GM21737 (cell line): Measurements from ENCODE around the gene C10orf95.
"Not testable (repeated sequence)": the region's sequence is repeated elsewhere in the genome, so short reads cannot be mapped to it uniquely, and the experiment has no call there.

Source experiments
- ATAC-seq: cut with Tn5 transposase; IDR thresholded peaks from one replicate; pipeline ENCODE4 v1.9.1; 2021; ENCODE audit warnings: mild to moderate bottlenecking, moderate library complexity; ENCODE audit not compliant: unreplicated experiment

C10orf95 gene, protein sequence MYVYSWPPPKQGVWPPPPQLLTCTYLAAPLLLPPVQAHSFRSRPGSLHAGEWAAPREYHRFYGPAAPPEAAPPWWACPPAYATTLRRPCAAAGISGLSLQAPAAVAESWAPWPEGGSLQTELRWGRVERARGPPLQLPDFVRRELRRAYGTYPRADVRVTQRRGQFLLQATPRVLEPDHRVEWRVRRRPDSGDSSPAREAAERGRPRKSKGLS

DNA sequence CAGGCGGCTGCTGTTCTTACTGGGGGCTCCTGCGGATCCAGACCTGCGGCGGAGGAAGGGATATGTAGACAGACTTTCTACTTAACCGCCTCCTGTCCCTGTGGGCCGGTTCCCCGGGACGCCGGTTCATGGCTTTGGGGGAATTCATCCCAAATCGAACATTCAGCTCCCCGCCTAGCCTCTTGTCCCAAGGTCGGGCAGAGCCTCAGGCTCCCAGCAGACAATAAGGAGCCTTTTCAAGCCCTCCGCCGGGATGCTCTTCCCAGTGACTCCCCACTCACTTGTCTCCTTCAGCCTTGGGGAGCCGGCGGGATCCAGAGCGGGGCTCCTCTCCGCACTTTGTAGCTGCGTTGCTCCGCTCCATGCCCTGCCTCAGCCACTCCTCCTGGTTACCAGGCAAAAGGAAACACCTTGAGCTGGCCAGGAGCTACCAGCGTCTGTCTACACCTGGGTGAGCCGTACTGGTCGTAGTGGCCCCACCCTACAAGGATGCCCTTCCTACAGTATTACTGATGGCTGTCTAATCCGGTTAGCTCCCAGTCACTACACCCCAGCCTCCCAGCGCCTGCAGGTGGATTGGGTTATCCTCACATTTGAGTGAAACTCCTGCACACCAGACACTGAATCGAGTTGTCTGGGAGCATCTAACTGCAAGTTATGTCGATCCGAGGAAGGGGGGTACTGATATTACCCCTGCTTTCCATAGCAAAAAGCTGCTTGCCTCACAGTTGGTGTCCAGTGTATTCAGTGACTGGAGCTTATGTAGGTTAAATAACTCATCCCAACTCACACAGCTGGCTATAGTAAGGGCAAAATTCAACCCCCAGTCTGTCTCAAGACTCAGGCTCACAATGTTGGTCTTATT lies at the start of gene C10orf95:
Gene C10orf95 (minus strand): TSS at position 439 of the 865 bp plus-strand sequence. CDS start 450 bp downstream, outside the sequence.
- ATAC-seq, result no peak

GRCh38 chr10:102500686-102501085 lies 49.3 kb upstream of the C10orf95 start:
- ATAC-seq, result not testable (repeated sequence)

GRCh38 chr10:102499356-102499755 lies 48.0 kb upstream of the C10orf95 start:
- ATAC-seq, result no peak

DNA sequence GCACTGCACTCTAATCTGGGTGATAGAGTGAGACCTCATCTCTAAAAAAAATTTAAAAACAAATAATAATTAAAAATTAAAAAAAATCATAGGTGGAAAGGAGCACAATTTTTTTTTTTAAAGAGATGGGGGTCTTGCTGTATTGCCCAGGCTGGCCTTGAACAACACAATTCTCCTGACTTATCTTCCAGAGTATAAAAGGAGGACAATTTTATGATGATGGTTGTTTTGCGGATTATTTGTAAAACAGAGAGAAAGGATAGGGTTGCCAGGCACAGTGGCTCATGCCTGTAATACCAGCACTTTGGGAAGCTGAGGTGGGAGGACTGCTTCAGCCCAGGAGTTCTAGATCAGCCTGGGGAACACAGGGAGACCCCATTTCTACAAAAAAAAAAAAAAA lies 46.2 kb upstream of the C10orf95 start:
- ATAC-seq, result no peak

DNA sequence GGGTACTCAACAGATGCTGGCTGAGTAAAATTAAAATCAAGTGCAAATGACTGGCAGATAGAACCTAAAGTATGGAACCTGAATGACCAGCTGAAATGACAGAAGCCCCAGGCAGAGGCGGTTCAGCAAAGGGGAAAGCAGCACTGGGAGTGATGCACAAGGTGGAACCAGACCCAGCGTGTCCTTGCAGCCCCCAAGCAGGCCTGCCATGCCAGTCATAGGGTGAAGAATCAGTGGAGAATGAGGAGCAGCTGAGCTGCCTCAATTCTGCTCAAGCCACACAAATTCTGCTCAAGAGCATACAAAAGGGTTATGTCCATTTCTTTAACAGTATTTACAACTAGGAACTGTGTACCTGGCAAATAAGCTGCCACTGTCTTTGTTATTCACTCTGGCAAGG lies 42.4 kb upstream of the C10orf95 start:
- ATAC-seq, result no peak

DNA sequence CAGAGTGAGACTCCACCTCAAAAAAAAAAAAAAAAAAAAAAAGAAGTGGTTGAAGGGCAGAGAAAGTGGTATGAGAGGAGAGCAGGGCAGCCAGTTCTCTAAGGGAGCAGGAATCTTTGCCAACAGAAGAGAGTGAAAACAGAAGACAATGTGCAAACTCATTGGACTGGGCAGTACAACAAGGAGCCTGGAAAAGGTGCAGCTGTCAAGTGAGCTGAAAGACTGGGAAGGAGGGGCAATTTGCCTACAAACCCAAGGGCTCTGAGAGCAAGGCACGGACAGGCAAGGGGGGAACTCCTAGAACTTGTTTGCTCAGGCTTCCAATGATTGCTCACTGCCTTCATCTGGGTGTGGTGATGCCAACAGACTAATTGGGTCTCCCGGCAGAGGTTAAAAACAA lies 41.6 kb upstream of the C10orf95 start:
- ATAC-seq, result no peak

DNA sequence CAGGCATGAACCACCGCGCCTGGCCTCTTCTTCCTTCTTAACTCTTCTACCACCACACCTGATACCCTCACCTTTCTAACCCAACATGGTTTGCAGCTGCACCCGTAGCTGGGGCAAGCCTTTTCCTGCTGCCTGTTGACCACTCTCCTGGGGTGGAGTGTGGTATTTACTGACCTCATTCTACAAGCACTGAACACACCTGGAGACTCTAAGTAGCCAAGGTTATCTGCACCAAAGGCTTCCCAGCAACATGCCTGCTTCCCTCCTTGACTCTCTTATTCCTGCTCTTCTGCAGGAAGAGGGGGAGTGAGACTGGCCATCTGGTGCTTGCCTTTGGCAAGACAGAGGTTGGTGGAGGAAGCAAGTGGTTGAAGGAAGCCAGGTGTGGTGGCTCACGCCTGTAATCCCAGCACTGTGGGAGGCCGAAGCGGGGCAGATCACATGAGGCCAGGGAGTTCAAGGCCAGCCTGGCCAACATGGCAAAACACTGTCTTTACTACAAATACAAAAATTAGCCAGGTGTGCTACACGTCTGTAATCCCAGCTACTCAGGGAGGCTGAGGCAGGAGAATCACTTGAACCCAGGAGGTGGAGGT lies 41.1 kb upstream of the C10orf95 start:
- no peak for ATAC-seq

- ATAC-seq, result no peak
These were observed 39.8 kb upstream of the C10orf95 start for GRCh38 chr10:102491136-102491535.

- ATAC-seq, result no peak
These were observed 33.9 kb upstream of the C10orf95 start for GRCh38 chr10:102485093-102485784.

DNA sequence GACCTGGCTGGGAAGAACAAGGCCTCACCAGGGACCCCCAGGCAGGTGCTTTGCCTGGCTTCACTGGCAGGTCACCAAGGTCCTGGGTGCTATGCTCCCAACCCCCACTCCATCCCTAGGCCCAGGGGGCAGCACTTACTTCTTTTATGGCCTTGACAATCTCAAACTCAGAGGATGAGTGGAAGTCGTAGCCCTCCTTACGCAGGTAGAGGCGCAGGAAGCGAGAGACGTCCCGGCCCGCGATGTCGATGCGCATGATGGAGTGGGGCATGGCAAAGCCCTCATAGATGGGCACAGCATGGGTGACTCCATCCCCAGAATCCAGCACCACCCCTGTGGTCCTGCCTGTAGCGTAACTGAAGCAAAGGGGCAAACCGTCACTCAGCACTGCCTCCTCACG lies 32.7 kb upstream of the C10orf95 start:
- no peak for ATAC-seq

GRCh38 chr10:102480396-102480795 lies 29.1 kb upstream of the C10orf95 start:
- ATAC-seq, result no peak

GRCh38 chr10:102479651-102480050 lies 28.3 kb upstream of the C10orf95 start:
- no peak for ATAC-seq

GRCh38 chr10:102476466-102477141 lies 25.3 kb upstream of the C10orf95 start:
- no peak for ATAC-seq

GRCh38 chr10:102475451-102476040 lies 24.2 kb upstream of the C10orf95 start:
- ATAC-seq, result no peak

DNA sequence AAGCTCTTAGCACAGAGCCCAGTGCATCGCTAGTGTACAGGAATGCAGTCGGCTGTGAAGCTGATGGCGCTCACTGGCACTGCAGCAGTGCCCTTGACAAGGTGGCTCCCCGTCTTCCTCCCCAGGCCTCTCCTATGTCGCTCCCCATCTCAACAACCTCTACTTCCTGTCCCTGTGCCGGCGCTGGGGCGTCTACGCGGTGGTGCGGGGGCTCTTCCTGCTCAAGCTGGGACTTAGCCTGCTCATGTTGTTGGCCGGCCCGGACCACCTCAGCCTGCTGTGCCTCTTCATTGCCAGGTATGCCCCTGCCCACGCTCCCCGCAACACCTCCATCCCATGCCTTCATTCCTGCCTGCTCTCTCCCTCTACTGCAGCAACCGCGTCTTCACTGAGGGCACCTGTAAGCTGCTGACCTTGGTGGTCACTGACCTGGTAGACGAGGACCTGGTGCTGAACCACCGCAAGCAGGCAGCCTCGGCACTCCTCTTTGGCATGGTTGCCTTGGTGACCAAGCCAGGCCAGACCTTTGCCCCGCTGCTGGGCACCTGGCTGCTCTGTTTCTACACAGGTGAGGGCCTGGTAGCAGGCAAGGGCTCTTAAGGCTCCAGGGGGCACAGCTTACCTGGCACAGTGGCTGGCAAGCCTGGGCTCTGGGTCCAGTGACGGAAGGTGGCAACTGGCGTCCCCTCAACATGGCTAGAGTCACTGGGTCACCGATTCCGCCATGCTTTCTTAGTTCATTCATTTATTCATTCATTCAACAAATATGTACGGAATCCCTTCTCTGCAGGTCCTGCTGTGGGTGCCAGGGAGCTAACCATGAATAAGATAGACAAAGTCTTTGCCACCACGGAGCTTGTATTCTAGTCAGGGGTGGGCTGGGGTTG lies 22.3 kb upstream of the C10orf95 start:
- ATAC-seq, result no peak

DNA sequence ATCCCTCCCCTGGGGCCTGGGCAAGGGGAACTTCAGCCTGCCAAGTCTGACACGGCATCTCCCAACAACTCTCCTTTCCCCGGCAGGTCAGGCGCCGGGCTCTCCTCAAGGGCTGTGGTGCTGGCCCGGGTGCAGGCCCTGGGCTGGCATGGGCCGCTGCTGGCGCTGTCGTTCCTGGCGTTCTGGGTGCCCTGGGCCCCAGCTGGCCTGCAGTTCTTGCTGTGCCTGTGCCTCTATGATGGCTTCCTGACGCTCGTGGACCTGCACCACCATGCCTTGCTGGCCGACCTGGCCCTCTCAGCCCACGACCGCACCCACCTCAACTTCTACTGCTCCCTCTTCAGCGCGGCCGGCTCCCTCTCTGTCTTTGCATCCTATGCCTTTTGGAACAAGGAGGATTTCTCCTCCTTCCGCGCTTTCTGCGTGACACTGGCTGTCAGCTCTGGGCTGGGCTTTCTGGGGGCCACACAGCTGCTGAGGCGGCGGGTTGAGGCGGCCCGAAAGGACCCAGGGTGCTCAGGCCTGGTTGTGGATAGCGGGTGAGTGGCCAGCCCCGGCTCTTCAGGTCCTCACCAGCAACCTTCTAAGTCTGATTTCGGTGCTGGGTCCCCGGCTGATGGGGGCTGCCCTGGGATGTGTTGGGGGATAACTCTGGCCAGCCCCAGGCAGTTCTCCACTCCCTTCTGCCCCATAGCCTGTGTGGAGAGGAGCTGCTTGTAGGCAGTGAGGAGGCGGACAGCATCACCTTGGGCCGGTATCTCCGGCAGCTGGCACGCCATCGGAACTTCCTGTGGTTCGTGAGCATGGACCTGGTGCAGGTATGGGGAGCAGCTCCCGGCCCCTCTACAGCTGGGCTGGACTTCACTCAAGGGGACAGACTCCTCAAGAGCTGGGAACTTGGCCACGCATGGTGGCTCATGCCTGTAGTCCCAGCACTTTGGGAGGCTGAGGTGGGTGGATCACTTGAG lies 19.5 kb upstream of the C10orf95 start:
- no peak for ATAC-seq

DNA sequence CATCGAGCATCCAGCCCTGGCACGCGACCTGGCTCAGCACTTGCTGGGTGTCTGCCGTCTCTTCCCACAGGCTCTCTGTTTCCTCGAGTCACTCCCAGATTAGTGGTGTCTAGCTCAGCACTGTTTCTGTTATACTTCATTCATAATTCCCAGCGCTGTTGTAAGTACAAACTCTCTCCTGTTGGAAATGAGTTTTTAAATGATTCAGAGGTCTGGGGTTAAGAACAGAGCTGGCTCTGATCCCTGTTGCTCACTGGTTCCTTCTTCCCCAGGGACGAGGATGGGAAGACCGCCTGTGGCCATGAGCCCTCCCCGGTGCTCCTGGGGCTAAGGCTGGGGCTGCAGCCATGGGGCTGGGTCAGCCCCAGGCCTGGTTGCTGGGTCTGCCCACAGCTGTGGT lies 17.3 kb upstream of the C10orf95 start:
- no peak for ATAC-seq

DNA sequence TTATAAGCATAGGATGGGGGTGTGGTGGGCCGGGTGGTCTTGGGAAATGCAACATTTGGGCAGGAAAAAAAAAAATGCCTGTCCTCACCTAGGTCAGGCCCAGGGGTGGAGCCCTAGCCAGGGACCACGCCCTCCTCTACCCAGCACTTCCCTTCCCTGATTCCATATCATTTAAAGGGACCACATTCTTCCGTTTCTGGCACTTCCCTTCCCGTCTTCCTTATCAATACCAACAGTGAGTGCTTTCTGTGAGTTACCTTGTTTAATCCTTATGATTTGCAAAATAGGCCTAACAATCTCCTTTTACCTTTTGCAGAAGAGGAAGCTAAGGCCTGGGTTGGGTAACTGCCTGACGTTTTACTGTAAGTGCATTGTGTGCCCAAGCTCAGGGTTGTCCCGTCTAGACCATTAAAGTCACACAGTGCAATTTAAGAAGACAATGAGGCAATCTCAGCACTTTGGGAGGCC lies 16.7 kb upstream of the C10orf95 start:
- ATAC-seq, result no peak
